Natural killer cell (primary cell): ENCODE results near the gene TTI1. TPM values are rescaled to one million over a fixed set of nuclear protein-coding genes. Genes with fewer than 3 reads are reported as not detected.

Experiments used
- ATAC-seq, 3 donors: fragments of 150-1000 bp in 2 of 3; fragments of 200-7000 bp in 1 of 3; cut with Tn5 transposase; 1 replicate in 1 of 3; 2 replicates in 2 of 3; pipeline ENCODE4 v1.10.0; 2021; ENCODE audit warnings: mild to moderate bottlenecking in 2 of 3, moderate library complexity in 2 of 3
- DNase-seq, 2 donors: peaks; one replicate each; pipeline versions ENCODE4 v3.0.0 to v3.0.0-alpha.2; 2013 to 2021; ENCODE audit warnings: mixed read lengths in 1 of 2
- H3K27ac ChIP-seq: one replicate; pipeline ENCODE4 v1.5.1; 2013; ENCODE audit warnings: mild to moderate bottlenecking, low read length
- H3K27me3 ChIP-seq: one replicate; pipeline ENCODE4 v1.6.1; 2013; ENCODE audit warnings: low read length; ENCODE audit not compliant: control insufficient read depth, insufficient read depth
- H3K36me3 ChIP-seq: one replicate; pipeline ENCODE4 v1.6.1; 2013; ENCODE audit warnings: low read length; ENCODE audit not compliant: control insufficient read depth, insufficient read depth
- H3K4me1 ChIP-seq: one replicate; pipeline ENCODE4 v1.6.1; 2013; ENCODE audit warnings: low read length; ENCODE audit not compliant: control insufficient read depth, insufficient read depth
- H3K4me3 ChIP-seq: one replicate; pipeline ENCODE4 v1.5.1; 2013; ENCODE audit warnings: low read length
- H3K9me3 ChIP-seq: one replicate; pipeline ENCODE4 v1.6.1; 2013; ENCODE audit warnings: low read length; ENCODE audit not compliant: control insufficient read depth, insufficient read depth
- H3K27ac Mint-ChIP-seq, 2 donors: one replicate each; pipeline ENCODE4 v1.8.0; 2022; ENCODE audit warnings: mild to moderate bottlenecking in 2 of 2, mixed read lengths in 2 of 2, moderate library complexity in 1 of 2
- H3K27me3 Mint-ChIP-seq, 2 donors: one replicate each; pipeline ENCODE4 v1.8.0; 2022; ENCODE audit warnings: low read depth in 2 of 2, mixed read lengths in 2 of 2
- H3K36me3 Mint-ChIP-seq: one replicate; pipeline ENCODE4 v1.8.0; 2022; ENCODE audit warnings: mixed read lengths
- H3K4me1 Mint-ChIP-seq, 2 donors: one replicate each; pipeline ENCODE4 v1.8.0; 2022; ENCODE audit warnings: mixed read lengths in 2 of 2
- H3K4me3 Mint-ChIP-seq: one replicate; pipeline ENCODE4 v1.8.0; 2022; ENCODE audit warnings: mild to moderate bottlenecking, moderate library complexity, mixed read lengths
- H3K9me3 Mint-ChIP-seq, 2 donors: one replicate each; pipeline ENCODE4 v1.8.0; 2022; ENCODE audit warnings: mixed read lengths in 2 of 2
- CTCF ChIP-seq: fragments of 200-600 bp; IDR thresholded peaks from one replicate; pipeline ENCODE4 v1.8.0; 2022; ENCODE audit warnings: antibody characterized with exemption
- WGBS: methylation state at CpG from one replicate; pipeline ENCODE4 v1.1.7; 2013; ENCODE audit warnings: missing lambda C conversion rate; ENCODE audit not compliant: insufficient coverage; 5-methylcytosine and 5-hydroxymethylcytosine counted together
- intact Hi-C: fragments of 100-400 bp; cut with micrococcal nuclease; formaldehyde crosslinking; loops from one replicate; pipeline ENCODE4 v1.14.2; 2022
- total RNA-seq, 4 donors: library from RNA; stranded (reverse); fragments of 120-200 nt in 1 of 4; gene quantifications; one replicate each; pipeline versions ENCODE4 v1.2.3 to v1.2.4, GENCODE V29; 2013 to 2022

TTI1 gene
- total RNA-seq, 3 donors from 2014 or later (not counting 1 experiment from before 2014, with no cell fraction given): 15.9 to 23.9 (median 18.9) TPM

GRCh38 chr20:37954190-37954589 is 79.1 kb downstream of the TTI1 start:
- no peak for DNase-seq
- peaks cover 0 to 6% of the 10 kb centered on the region in 2 donors for H3K27me3 Mint-ChIP-seq
- Histone ChIP-seq H3K36me3 (no peaks in the 10 kb centered on the region), H3K4me1 (no peaks in the 10 kb centered on the region), H3K9me3 (no peaks in the 10 kb centered on the region), H3K27ac (no peak overlapping the region), H3K4me3 (no peak overlapping the region), H3K27me3 (no peaks in the 10 kb centered on the region)
- no peak for ATAC-seq
- TF ChIP-seq CTCF: no peak
- 93% methylated on average over 4 of the region's 5 CpGs for WGBS
- H3K9me3 Mint-ChIP-seq: no peaks in the 10 kb centered on the region
- H3K27ac Mint-ChIP-seq: no peak overlapping the region
- H3K4me3 Mint-ChIP-seq: no peak overlapping the region
- intact Hi-C loops: no loop called here
- H3K4me1 Mint-ChIP-seq: no peaks in the 10 kb centered on the region
- H3K36me3 Mint-ChIP-seq: no peaks in the 10 kb centered on the region

- Mint-ChIP-seq H3K4me1 (no peaks in the 10 kb centered on the region), H3K27me3 (no peaks in the 10 kb centered on the region), H3K27ac (no peak overlapping the region), H3K36me3 (no peaks in the 10 kb centered on the region), H3K9me3 (no peaks in the 10 kb centered on the region), H3K4me3 (no peak overlapping the region)
- Histone ChIP-seq H3K9me3 (no peaks in the 10 kb centered on the region), H3K27ac (no peak overlapping the region), H3K27me3 (no peaks in the 10 kb centered on the region), H3K4me1 (no peaks in the 10 kb centered on the region), H3K4me3 (no peak overlapping the region), H3K36me3 (no peaks in the 10 kb centered on the region)
- WGBS: 94% methylated on average over 11 of the region's 11 CpGs
- intact Hi-C loops: no loop called here
- ATAC-seq (no peak), DNase-seq (no peak)
- TF ChIP-seq CTCF: no peak
Observed at GRCh38 chr20:37948956-37949355, 84.3 kb downstream of the TTI1 start.

GRCh38 chr20:37947943-37948342 is 85.3 kb downstream of the TTI1 start:
- Mint-ChIP-seq H3K36me3 (no peaks in the 10 kb centered on the region), H3K4me1 (no peaks in the 10 kb centered on the region), H3K9me3 (no peaks in the 10 kb centered on the region), H3K27me3 (no peaks in the 10 kb centered on the region), H3K27ac (no peak overlapping the region), H3K4me3 (no peak overlapping the region)
- intact Hi-C loops: no loop called here
- Histone ChIP-seq H3K4me3 (no peak overlapping the region), H3K27ac (no peak overlapping the region), H3K9me3 (no peaks in the 10 kb centered on the region), H3K27me3 (no peaks in the 10 kb centered on the region), H3K36me3 (no peaks in the 10 kb centered on the region), H3K4me1 (no peaks in the 10 kb centered on the region)
- TF ChIP-seq CTCF: no peak
- WGBS: 88% methylated on average over 5 of the region's 6 CpGs
- ATAC-seq (no peak), DNase-seq (no peak)

- no peaks in the 10 kb centered on the region for H3K27me3 Mint-ChIP-seq
- H3K27ac Mint-ChIP-seq: no peak overlapping the region
- WGBS: 92% methylated on average over 5 of the region's 5 CpGs
- ATAC-seq: no peak
- intact Hi-C loops: no loop called here
- no peak overlapping the region for H3K4me3 Mint-ChIP-seq
- Histone ChIP-seq H3K27ac (no peak overlapping the region), H3K4me1 (no peaks in the 10 kb centered on the region), H3K9me3 (no peaks in the 10 kb centered on the region), H3K4me3 (no peak overlapping the region), H3K36me3 (no peaks in the 10 kb centered on the region), H3K27me3 (no peaks in the 10 kb centered on the region)
- no peaks in the 10 kb centered on the region for H3K9me3 Mint-ChIP-seq
- H3K36me3 Mint-ChIP-seq: no peaks in the 10 kb centered on the region
- no peak for DNase-seq
- no peak for TF ChIP-seq CTCF
- no peaks in the 10 kb centered on the region for H3K4me1 Mint-ChIP-seq
Observed at GRCh38 chr20:37946946-37947345, 86.3 kb downstream of the TTI1 start.
